ENCODE measurements around the gene TAP1.

GRCh38 chr6:32836873-32837272, 16.6 kb downstream of the TAP1 start:
- no peak for TF ChIP-seq POLR2A (IDR thresholded peaks at IDR 0.05)
- no peak for TF ChIP-seq POLR2AphosphoS5 (IDR thresholded peaks at IDR 0.05)
- no peak for TF ChIP-seq CTCF (IDR thresholded peaks at IDR 0.05)
- no peak for TF ChIP-seq EP300 (IDR thresholded peaks at IDR 0.05)
